Activated CD4-positive, CD25-positive, alpha-beta regulatory T cell treated with anti-CD3 and anti-CD28 coated beads, Interleukin-2, amount 50 U/mL, for 16 hours (primary cell): ENCODE measurements around the gene RNF227.
"Not testable (repeated sequence)": the region's sequence is repeated elsewhere in the genome, so short reads cannot be mapped to it uniquely, and the experiment has no call there.

Source experiments
- DNase-seq: peaks from one replicate; pipeline ENCODE4 v3.0.0-alpha.2; 2020; ENCODE audit warnings: low read depth, low spot score

Gene RNF227

DNA sequence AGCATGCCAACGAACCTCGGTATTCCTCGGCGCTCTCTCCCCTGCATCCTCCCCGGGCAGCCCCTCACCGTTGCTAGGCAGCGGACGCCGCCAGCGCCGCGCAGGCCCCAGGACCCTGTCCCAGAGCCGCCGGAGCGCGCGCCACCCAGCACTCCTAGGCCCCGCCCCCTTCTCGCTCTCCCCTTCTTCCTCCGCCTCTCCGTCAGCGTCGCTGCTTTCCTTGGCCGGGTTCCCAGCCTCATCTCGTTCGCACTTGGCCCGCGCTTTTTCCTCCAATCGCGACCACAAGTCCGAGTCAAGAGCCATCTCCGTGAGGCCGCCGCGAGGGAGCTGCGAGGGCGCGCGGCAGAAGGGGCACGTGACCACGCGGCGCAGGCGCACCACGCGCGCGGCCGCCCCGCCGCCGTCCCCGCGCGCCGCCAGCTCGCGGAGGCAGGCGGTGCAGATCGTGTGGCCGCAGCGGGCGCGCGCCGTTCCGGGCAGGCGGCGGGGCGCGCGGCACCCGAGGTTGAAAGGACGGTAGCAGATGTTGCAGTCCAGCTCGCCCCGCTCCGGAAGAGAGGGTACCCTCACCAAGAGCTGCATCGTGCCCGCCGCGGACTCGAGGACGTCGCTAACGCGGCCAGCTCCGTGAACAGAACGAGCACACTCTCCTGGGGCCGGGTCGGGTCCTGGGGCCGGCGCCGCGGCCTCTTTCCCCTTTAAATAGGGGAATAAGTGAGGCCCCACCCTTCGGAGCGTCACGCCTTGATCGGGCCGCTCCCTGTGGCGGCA is at the start of gene RNF227:
RNF227 (minus strand) TSS at position 679 of the 774 bp plus-strand sequence; CDS start at position 585, 94 bp downstream.
- DNase-seq = peak; percentile 58

DNA sequence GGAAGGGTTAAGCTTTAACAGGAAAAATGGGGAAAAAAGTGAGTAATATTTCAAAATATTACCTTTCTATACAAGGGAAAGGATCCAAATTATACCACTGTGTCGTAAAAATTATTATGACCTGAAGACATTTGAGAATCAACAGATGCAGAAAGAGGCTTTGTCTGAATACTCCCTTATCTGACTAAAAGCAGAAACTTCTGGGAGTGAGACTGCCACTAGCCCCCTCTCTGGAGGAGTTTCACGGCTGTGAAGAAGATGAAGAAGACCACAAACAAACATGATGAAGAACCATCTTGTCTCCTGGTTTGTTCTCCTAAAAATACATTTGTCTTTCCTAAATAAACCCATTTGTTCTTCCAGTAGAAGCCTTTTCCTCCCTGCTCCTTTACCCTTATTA is 45.3 kb upstream of the RNF227 start:
- no peak for DNase-seq

DNA sequence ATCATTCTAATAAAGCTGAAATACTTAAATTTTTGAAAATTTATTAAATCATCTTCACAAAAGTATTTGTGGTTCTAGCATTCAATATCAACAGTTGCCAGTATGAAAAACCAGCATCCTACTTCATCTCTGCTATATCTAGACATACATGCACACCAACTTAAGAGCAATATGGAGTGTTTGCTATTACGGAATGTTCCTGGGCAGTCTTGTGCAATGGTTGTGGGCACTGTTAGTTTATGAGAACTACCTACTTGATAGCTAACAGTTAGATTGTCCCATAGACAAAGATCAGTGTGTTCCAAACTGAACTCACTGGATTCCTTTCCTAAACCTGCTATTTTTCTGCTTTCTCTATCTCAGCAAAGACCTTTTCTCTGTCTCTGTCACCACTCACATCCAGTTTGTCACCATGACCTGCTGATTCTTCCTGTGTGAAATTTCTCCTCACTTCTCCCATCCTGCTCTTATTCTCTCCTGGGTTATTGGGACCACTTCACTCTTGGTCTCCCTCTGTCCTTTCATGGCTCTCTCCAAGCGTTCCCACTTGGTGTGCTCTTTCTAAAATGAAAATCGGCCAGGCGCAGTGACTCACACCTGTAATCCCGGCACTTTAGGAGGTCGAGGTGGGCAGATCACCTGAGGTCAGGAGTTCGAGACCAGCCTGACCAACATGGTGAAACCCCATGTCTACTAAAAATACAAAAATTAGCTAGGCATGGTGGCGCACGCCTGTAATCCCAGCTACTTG is 43.6 kb upstream of the RNF227 start:
- no peak for DNase-seq

DNA sequence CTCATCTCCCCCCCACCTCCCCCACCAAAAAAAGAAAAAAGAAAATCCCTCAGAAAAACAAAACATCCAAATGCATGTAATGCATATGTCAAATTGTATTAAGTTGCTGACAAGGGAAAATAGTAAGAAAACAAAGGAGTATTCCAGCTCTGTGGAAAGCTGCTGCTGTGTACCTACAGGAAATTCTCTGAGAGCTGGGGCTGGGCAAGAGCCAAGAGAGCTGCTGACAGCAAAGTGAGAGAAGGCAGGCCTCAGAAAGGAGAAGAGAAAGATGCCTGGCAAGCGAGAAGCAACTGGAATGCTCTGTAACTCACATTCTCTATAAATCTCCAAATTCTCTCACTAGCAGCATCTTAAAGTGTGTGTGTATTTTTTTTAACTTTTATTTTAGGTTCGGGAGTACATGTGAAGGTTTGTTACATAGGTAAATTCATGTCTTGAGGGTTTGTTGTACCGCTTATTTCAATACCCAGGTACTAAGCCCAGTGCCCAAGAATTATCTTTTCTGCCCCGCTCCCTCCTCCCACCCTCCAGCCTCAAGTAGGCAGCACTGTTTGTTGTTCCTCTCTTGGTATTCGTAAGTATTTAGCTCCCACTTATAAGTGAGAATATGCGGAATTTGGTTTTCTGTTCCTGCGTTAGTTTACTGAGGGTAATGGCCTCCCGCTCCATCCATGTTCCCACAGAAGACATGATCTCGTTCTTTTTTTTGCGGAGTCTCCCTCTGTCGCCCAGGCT is 40.3 kb upstream of the RNF227 start:
- DNase-seq = no peak

DNA sequence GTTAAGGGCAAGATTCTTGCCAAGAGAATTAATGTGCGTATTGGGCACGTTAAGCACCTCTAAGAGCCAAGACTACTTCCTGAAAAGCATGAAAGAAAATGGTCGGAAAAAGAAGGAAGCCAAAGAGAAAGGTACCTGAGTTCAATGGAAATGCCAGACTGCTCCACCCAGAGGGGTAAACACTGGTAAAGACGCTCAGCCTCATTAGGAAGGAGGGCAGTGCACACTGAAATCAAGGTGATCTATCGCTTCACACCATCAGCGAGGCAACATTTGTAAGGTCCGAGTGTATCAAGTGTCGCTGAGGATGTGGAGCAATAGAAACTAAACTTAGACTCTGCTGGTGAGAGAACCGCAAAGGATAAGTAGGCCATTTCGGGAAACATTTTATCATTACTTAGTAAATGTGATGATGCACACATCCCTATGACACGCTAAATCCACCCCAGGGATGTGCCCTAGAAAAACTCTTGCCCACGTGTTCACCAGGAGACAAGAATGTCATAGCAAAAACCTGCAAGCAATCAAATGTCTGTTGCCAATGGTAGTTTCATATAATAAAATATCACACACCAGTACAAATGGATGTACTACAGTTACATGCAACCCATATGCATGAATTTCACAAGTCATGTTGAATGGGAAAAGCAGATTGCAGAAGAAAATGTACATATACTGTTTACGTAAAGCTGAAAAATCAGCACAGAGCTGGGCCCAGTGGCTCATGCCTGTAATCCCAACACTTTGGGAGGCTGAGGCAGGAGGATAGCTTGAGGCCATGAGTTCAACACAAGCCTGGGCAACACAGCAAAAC is 39.5 kb upstream of the RNF227 start:
- no peak for DNase-seq

DNA sequence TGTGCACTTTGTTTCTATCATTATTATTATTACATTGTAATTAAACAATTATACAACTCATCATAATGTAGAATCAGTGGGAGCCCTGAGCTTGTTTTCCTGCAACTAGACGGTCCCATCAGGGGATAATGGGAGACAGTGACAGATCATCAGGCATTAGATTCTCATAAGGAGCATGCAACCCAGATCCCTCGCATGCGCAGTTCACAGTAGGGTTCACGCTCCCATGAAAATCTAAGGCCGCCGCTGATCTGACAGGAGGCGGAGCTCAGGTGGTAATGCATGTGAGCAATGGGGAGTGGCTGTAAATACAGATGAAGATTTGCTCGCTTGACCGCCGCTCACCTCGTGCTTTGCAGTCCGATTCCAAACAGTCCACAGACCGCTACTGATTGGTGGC is 37.2 kb upstream of the RNF227 start:
- DNase-seq = not testable (repeated sequence)

DNA sequence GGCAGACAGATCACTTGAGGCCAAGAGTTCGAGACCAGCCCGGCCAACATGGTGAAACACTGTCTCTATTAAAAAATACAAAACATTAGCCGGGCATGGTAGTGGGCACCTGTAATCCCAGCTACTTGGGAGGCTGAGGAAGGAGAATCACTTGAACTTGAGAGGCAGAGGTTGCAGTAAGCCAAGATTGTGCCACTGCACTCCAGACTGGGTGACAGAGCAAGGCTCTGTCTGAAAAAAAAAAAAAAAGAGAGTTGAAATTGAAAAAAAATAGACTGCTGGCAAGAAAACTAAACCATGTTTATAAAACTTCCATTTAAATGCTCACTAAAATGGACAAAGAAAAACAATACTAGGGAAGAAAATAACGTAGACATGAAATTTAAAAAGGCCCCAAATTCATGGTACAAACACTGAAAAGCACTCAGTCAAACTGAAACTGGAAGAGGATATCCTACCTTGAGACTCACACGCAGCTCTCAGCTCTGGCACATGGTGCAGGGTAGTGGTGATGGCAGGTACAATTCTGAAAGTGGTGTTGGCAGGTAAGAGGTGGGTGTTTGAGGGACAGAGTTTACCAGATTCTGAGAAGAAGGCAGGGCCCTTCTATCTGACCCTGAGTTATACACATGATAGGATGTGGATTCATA is 35.2 kb upstream of the RNF227 start:
- no peak for DNase-seq

DNA sequence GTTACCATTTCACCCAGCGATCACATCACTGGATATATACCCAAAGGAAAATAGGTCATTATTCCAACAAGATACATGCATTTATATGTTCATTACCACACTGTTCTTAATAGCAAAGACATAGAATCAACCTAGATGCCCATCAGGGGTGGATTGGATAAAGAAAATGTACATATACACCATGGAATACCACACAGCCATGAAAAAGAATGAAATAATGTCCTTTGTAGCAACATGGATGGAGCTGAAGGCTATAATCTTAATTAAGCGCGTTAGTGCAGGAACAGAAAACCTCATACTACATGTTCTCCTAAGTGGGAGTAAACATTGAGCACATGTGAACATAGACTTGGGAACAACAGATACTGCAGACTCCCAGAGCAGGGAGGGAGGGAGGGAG is 34.5 kb upstream of the RNF227 start:
- DNase-seq = no peak

DNA sequence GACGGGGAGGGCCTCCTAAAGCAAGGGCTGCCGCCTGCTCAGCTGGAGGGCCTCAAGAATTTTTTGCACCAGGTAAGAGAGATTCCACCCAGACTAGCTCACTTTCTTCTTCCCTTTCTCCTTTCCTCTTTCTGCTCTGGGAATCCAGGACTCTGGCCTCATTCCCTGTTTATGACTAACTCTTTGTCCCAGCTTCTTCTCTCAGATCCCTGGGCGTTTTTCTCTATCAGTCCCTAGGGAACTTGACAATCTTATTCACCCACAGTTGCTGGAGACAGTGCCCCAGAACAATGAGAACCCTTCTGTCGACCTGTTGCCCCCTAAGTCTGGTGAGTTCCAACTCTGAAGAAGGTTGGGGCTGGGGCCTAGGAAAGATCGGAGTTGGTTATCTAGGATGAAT is 31.6 kb upstream of the RNF227 start:
- no peak for DNase-seq

DNA sequence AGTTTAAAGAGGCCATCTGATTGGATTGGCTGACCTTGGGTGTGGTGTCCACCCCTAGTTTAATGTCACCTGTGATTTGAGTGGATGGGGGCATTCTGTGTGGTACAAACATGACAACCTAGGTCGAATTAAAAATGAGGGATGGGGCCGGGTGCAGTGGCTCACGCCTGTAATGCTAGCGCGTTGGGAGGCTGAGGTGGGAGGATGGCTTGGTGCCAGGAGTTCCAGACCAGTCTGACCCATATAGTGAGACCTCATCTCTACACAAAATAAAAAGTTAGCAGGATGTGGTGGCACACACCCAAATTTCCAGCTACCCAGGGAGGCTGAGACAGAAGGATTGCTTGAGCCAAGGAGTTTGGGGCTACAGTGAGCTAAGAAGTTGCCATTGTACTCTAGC is 30.4 kb upstream of the RNF227 start:
- no peak for DNase-seq

DNA sequence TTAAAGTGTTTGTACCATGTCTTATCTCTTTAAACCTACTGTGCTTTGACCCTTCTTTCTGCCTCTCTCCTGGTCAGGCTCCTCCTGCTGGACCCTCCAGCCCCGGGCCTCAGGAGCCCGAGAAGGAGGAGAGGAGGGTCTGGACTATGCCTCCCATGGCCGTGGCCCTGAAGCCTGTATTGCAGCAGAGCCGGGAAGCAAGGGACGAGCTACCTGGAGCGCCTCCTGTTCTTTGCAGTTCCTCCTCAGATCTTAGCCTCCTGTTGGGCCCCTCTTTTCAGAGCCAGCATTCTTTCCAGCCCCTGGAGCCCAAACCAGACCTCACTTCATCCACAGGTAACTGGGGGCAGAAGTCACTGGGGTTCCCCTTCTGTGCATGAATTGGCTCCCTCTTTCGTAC is 29.6 kb upstream of the RNF227 start:
- DNase-seq = no peak

DNA sequence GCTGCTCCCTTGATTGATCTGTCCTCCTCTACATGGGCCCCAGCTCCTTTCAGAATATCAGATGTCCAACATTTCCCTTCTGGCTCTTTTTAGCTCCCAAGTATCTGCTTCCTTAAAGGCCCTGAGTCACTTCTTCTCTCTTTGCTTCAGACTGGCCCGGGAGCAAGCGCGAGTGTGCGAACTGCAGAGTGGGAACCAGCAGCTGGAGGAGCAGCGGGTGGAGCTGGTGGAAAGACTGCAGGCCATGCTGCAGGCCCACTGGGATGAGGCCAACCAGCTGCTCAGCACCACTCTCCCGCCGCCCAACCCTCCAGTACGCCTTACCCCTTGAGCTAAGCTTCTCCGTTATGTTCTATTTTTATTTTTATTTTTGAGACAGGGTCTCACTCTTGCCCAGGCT is 28.2 kb upstream of the RNF227 start:
- no peak for DNase-seq

DNA sequence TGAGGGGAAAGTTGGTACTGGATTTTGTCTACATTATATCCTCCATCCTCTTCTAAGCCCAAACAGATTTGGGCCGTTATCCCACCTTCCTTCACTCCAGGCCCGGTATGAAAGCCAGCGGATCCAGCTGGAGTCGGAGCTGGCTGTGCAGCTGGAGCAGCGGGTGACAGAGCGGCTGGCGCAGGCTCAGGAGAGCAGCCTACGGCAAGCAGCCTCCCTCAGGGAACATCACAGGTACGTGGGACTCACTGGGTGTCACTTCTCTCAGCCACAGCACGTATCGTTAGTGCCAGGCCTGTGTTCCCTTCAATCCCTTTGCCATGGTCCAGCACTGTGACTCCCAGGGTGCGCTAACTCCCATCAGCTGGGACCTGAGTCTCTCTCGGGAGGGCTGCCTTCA is 27.2 kb upstream of the RNF227 start:
- DNase-seq = no peak

DNA sequence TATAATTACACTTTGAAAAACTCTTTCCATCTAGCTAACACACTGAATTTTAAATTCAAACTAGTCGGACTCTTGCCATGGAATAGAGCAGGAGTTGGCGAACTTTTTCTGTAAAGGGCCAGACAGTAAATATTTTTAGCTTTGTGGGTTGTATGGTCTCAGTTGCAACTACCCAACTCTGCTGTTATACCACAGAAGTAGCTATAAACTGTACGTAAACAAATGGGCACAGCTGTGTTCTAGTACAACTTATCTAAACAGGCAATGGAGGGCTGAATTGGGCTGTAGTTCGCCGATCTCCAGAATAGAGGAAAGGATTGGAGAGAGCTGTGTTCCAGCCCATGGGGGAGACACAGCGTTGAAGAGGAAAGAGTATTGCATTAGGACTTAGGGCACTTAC is 24.7 kb upstream of the RNF227 start:
- no peak for DNase-seq

DNA sequence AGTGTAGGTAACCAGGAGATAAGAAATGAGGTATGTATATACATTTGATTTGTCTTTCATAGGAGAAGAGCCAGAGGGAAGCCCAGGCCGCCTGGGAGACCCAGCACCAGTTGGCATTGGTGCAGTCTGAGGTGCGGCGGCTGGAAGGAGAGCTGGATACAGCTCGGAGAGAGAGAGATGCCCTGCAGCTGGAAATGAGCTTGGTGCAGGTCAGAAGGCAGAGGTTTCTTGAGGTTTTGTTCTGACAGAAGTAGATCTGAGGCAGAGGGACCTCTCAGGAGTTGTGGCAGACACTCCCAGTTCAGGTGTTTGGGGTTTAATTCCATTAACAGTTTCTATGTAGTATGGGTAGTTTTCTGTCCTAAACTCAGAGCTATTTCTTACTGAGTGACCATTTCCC is 23.9 kb upstream of the RNF227 start:
- DNase-seq = no peak

DNA sequence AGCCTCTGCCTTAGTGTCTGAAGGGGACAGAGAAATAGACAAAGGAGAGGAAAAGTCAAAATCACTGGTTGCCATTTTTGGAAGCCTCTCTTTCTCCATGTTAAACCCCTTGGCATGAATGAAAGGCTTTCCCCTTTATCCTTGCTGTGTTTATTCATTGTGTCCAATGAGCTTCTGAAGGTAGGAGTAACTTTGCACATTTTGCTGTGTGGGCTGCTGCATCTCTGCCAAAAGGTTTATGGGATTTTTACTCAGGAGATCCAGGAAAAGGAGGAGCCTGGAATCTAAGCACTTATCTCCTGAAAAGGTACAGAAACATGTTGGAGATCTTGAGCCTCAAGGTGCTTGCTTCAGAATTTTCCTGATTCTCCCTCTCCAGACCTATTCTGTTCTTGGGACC is 19.8 kb upstream of the RNF227 start:
- DNase-seq = no peak

DNA sequence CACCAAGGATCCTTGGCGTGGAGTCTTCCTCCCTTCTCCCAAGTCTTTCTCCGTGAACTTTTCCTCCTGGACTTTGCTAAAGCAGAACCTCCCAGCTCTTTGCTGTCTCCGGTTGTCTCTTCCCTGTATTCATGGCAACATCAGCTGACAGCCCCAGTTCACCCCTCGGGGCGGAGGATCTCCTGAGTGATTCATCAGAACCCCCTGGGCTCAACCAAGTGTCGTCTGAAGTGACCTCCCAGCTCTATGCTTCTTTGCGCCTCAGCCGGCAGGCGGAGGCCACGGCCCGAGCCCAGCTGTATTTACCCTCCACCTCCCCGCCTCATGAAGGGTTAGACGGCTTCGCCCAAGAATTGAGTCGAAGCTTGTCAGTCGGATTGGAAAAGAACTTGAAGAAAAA is 16.9 kb upstream of the RNF227 start:
- DNase-seq = no peak

DNA sequence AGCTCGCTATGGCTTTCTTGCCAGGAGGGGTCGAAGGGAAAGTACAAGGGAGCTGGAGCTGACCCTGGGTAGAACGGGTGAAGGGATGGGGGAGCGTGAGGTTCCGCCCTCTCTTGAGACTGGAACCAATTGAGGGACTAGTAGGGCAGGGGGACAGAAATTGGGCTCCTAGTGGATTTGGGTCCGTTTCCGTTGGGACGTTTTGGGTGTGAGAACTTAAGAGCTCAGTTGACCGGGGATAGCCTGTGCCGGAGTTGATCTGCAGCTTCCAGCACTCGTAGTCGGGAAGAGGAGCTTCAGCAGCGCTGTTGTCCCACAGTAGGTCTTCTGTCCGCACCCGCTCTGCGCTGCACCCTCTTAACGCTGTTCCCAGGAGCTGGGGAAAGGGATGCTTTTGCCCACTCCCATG is 16.4 kb upstream of the RNF227 start:
- no peak for DNase-seq

DNA sequence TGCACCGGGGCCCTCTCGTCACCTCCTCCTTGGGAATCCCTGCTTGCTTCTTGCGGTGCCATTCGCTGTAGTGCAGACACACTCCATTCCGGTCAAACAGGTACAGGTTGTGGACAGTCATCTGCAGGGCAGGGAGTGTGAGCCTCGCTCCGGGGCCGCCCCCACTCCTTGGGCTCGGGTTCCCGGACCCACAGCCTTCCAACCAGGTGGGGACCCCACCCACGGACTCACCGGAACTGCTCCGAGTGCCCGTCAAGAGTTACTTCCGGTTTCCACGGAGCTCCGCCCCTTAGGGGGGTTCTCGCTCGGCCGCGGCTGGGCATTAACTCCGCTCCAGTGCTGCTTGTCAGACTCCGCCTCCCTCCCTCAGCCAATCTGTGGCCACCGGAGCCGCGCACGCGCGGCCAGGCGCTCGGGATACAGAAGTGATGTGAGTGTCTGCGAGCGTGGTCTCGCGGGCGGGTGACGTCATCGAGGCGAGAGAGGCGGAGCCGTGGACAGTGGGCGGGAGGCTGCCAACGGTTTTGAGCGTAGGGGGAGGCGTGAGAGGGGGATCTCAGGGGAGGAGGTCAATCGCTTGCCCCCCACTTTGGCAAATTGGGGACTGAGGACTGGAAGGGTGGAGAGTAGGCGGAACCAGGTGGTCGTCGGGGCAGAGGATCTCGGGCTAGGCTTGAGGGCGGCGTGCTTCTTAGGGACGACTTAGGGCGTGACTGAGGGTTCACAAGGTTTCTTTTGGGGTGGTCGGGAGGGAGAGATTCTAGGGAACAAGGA is 15.8 kb upstream of the RNF227 start, which contains the start of the genes CNTROB and TRAPPC1:
CNTROB (plus strand) TSS at position 498 of the 774 bp plus-strand sequence. CDS start 874 bp downstream, outside the sequence.
TRAPPC1 (minus strand) TSS at position 238 of the 774 bp plus-strand sequence; CDS start at position 121, 117 bp downstream.
- DNase-seq = peak; percentile 99
